B cell (primary cell): ENCODE data around the gene BRIP1. TPM values are rescaled to one million over a fixed set of nuclear protein-coding genes. Genes with fewer than 3 reads are reported as not detected.

Experiments
- ATAC-seq: fragments of 200-7000 bp; cut with Tn5 transposase; one replicate; pipeline ENCODE4 v1.10.0; 2021; ENCODE audit warnings: low read depth, mild to moderate bottlenecking, moderate number of reproducible peaks, moderate library complexity
- CTCF ChIA-PET: fragments of 350-600 bp; sonication (Branson Sonifier 250); formaldehyde crosslinking; loops from one replicate; lab custom pipeline; 2021; ENCODE audit warnings: antibody characterized with exemption, inconsistent platforms; lab: Charles Lee
- POLR2A ChIA-PET: fragments of 350-600 bp; sonication (Branson Sonifier 250); formaldehyde crosslinking; loops from one replicate; lab custom pipeline; 2021; ENCODE audit warnings: antibody characterized with exemption; lab: Charles Lee
- DNase-seq: peaks from one replicate; pipeline ENCODE4 v3.0.0; 2013
- H2AFZ ChIP-seq: 2 replicates; pipeline ENCODE4 v1.6.1; 2012; ENCODE audit warnings: mild to moderate bottlenecking, low read depth, low read length; ENCODE audit not compliant: insufficient read depth, poor library complexity, severe bottlenecking
- H3K27ac ChIP-seq, 2 donors: 1 replicate in 1 of 2; 2 replicates in 1 of 2; pipeline ENCODE4 v1.5.1; 2012 to 2013; ENCODE audit warnings: low read length in 2 of 2, mild to moderate bottlenecking in 2 of 2, moderate library complexity in 1 of 2
- H3K27me3 ChIP-seq, 4 experiments: fragments of 200-600 bp in 1 of 4; sonication (generic) in 1 of 4; replicated peaks in 1 of 4; 1 replicate in 2 of 4; 2 replicates in 2 of 4; pipeline versions ENCODE4 v1.6.1 to v1.7.0; 2013 to 2016; ENCODE audit warnings: low read length in 3 of 4, mild to moderate bottlenecking in 2 of 4, mixed read lengths in 1 of 4, moderate library complexity in 1 of 4; ENCODE audit not compliant: insufficient read depth in 4 of 4, control insufficient read depth in 3 of 4; ENCODE audit errors: control extremely low read depth in 1 of 4
- H3K36me3 ChIP-seq, 2 experiments: replicated peaks in 1 of 2; 1 replicate in 1 of 2; 2 replicates in 1 of 2; pipeline versions ENCODE4 v1.6.1 to v1.7.1; 2013; ENCODE audit warnings: low read length in 1 of 2; ENCODE audit not compliant: insufficient read depth in 2 of 2, control insufficient read depth in 1 of 2; ENCODE audit errors: control extremely low read depth in 1 of 2, extremely low read depth in 1 of 2
- H3K4me1 ChIP-seq, 2 donors: fragments of 200-600 bp in 1 of 2; sonication (generic) in 1 of 2; 1 replicate in 1 of 2; 2 replicates in 1 of 2; pipeline versions ENCODE4 v1.5.1 to v1.6.1; 2013 to 2017; ENCODE audit warnings: low read length in 2 of 2; ENCODE audit not compliant: control insufficient read depth in 2 of 2, insufficient read depth in 2 of 2
- H3K4me2 ChIP-seq: replicated peaks from 2 replicates; pipeline ENCODE3; 2012; ENCODE audit warnings: mild to moderate bottlenecking, low read depth, low read length; ENCODE audit not compliant: poor library complexity, severe bottlenecking
- H3K4me3 ChIP-seq, 5 experiments: fragments of 200-600 bp in 1 of 5; sonication (generic) in 1 of 5; 1 replicate in 3 of 5; 2 replicates in 2 of 5; pipeline versions ENCODE4 v1.5.1 to v1.7.0; 2011 to 2016; ENCODE audit warnings: low read length in 4 of 5, mild to moderate bottlenecking in 4 of 5, low read depth in 2 of 5, control low read depth in 1 of 5, moderate library complexity in 1 of 5; ENCODE audit not compliant: insufficient read depth in 1 of 5; ENCODE audit errors: control extremely low read depth in 1 of 5, extremely low read depth in 1 of 5
- H3K79me2 ChIP-seq: fragments of 200-600 bp; sonication (generic); one replicate; pipeline ENCODE4 v1.6.0; 2016; ENCODE audit warnings: low read length; ENCODE audit not compliant: control insufficient read depth, insufficient read depth
- H3K9ac ChIP-seq: fragments of 200-600 bp; sonication (generic); 2 replicates; pipeline ENCODE4 v1.6.1; 2017; ENCODE audit warnings: mild to moderate bottlenecking, low read length, moderate library complexity
- H3K9me3 ChIP-seq, 3 donors: one replicate each; pipeline versions ENCODE4 v1.6.1 to v1.7.1; 2013; ENCODE audit warnings: low read length in 2 of 3; ENCODE audit not compliant: control insufficient read depth in 2 of 3, insufficient read depth in 1 of 3; ENCODE audit errors: control extremely low read depth in 1 of 3
- H4K20me1 ChIP-seq: 2 replicates; pipeline ENCODE4 v1.6.0; 2012; ENCODE audit warnings: mild to moderate bottlenecking, low read length; ENCODE audit not compliant: insufficient read depth, control insufficient read depth, poor library complexity, severe bottlenecking
- H3K27ac Mint-ChIP-seq: one replicate; pipeline ENCODE4 v1.8.0; 2021; ENCODE audit warnings: mixed read lengths
- H3K27me3 Mint-ChIP-seq: one replicate; pipeline ENCODE4 v1.8.0; 2021; ENCODE audit warnings: mixed read lengths
- H3K4me1 Mint-ChIP-seq: one replicate; pipeline ENCODE4 v1.8.0; 2021; ENCODE audit warnings: mixed read lengths
- H3K4me3 Mint-ChIP-seq: one replicate; pipeline ENCODE4 v1.8.0; 2021; ENCODE audit warnings: mixed read lengths
- H3K9me3 Mint-ChIP-seq: one replicate; pipeline ENCODE4 v1.8.0; 2022; ENCODE audit warnings: mixed read lengths; ENCODE audit not compliant: insufficient read depth
- EZH2 ChIP-seq: IDR thresholded peaks from 2 replicates; pipeline ENCODE4 v1.6.1; 2012; ENCODE audit warnings: borderline replicate concordance, low read depth, mild to moderate bottlenecking, moderate library complexity, low read length; ENCODE audit not compliant: insufficient read depth, poor library complexity, severe bottlenecking
- WGBS: methylation state at CpG from one replicate; pipeline ENCODE4 v1.1.5; 2013; ENCODE audit warnings: missing lambda C conversion rate; ENCODE audit not compliant: insufficient coverage; 5-methylcytosine and 5-hydroxymethylcytosine counted together
- intact Hi-C: fragments of 100-400 bp; cut with micrococcal nuclease; formaldehyde crosslinking; loops from one replicate; pipeline ENCODE4 v1.10.0; 2022
- polyA plus RNA-seq: library from polyadenylated mRNA; depleted of rRNA; stranded (reverse); fragments of >200 nt; gene quantifications from 2 replicates; pipeline ENCODE4 v1.2.3, GENCODE V29; 2012
- total RNA-seq, 2 donors: library from RNA; stranded (reverse); fragments of 120-200 nt in 1 of 2; gene quantifications; 1 replicate in 1 of 2; 2 replicates in 1 of 2; pipeline versions ENCODE4 v1.2.3 to v1.2.4, GENCODE V29; 2013 to 2022
- TF ChIP-seq, protein P1 (sequence below): fragments of 200-600 bp; IDR thresholded peaks from one replicate; pipeline ENCODE4 v1.8.0; 2022; ENCODE audit warnings: antibody characterized with exemption, mild to moderate bottlenecking

Gene BRIP1
- total and polyA plus RNA-seq, 2 donors (not counting 1 experiment from before 2014, with no cell fraction given): 0.89 to 2.4 TPM

DNA sequence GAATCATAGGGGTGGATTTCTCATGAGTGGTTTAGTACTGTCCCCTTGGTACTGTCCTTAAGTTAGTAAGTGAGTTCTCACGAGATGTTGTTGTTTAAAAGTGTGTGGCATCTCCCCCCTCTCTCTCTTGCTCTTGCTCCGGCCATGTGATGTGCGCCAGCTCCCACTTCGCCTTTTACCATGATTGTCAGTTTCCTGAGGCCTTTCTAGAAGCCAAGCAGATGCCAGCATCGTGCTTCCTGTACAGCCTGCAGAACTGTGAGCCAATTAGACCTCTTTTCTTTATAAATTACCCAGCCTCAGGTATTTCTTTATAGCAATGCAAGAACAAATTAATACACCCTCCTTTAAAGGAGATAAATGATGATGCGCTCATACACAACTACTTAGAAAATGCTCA lies 222.2 kb downstream of the BRIP1 start:
- Histone ChIP-seq H3K9me3 (no peaks in the 10 kb centered on the region), H4K20me1 (no peaks in the 10 kb centered on the region), H2AFZ (no peak overlapping the region), H3K4me2 (no peak overlapping the region), H3K4me3 (no peak overlapping the region), H3K9ac (no peak overlapping the region), H3K36me3 (no peaks in the 10 kb centered on the region), H3K79me2 (no peaks in the 10 kb centered on the region), H3K27ac (no peak overlapping the region), H3K4me1 (peaks cover 0 to 2% of the 10 kb centered on the region in 2 donors), H3K27me3 (no peaks in the 10 kb centered on the region)
- no peak for TF ChIP-seq EZH2
- TF ChIP-seq, protein P1, sequence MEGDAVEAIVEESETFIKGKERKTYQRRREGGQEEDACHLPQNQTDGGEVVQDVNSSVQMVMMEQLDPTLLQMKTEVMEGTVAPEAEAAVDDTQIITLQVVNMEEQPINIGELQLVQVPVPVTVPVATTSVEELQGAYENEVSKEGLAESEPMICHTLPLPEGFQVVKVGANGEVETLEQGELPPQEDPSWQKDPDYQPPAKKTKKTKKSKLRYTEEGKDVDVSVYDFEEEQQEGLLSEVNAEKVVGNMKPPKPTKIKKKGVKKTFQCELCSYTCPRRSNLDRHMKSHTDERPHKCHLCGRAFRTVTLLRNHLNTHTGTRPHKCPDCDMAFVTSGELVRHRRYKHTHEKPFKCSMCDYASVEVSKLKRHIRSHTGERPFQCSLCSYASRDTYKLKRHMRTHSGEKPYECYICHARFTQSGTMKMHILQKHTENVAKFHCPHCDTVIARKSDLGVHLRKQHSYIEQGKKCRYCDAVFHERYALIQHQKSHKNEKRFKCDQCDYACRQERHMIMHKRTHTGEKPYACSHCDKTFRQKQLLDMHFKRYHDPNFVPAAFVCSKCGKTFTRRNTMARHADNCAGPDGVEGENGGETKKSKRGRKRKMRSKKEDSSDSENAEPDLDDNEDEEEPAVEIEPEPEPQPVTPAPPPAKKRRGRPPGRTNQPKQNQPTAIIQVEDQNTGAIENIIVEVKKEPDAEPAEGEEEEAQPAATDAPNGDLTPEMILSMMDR: no peak
- DNase-seq: no peak
- Mint-ChIP-seq H3K9me3 (no peaks in the 10 kb centered on the region), H3K27ac (no peak overlapping the region), H3K27me3 (peaks cover 5% of the 10 kb centered on the region), H3K4me3 (no peak overlapping the region), H3K4me1 (peaks cover 3% of the 10 kb centered on the region)
- POLR2A ChIA-PET: no interaction called here
- no peak for ATAC-seq
- intact Hi-C loops: no loop called here
- CTCF ChIA-PET: interaction anchor here (1.1 kb wide), 1 partner anchor 196 kb away, joined by 5 read pairs; no protein-coding TSS in a partner anchor
- WGBS: 96% methylated on average over 4 of the region's 6 CpGs

DNA sequence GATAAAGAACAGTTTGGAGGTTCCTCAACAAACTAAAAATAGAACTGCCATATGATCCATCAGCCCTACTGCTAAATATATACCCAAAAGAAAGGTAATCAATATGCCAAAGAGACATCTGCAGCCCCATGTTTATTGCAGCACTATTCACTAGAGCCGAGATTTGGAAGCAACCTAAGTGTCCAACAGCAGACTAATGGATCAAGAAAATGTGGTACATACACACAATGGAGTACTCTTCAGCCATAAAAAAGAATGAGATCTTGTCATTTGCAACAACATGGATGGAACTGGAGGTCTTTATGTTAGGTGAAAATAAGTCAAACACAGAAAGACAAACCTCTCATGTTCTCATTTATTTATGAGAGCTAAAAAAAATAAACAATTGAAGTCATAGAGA lies 223.5 kb downstream of the BRIP1 start:
- H3K9me3 Mint-ChIP-seq: peaks cover 3% of the 10 kb centered on the region
- Histone ChIP-seq H2AFZ (no peak overlapping the region), H3K9ac (no peak overlapping the region), H3K4me2 (no peak overlapping the region), H3K4me3 (no peak overlapping the region), H3K4me1 (peaks cover 0 to 3% of the 10 kb centered on the region in 2 donors), H3K36me3 (no peaks in the 10 kb centered on the region), H4K20me1 (no peaks in the 10 kb centered on the region), H3K79me2 (no peaks in the 10 kb centered on the region), H3K9me3 (peaks cover 0 to 3% (median 0%) of the 10 kb centered on the region in 3 donors), H3K27ac (no peak overlapping the region), H3K27me3 (no peaks in the 10 kb centered on the region)
- DNase-seq: no peak
- intact Hi-C loops: loop anchor here (5.0 kb wide), 2 partner anchors 228 to 467 kb away; no protein-coding TSS in a partner anchor
- no CpG with 5 or more reads among the region's 1 CpG for WGBS
- H3K4me3 Mint-ChIP-seq: no peak overlapping the region
- ChIA-PET CTCF (interaction anchor here (1.2 kb wide), 1 partner anchor 197 kb away, joined by 6 read pairs; no protein-coding TSS in a partner anchor), POLR2A (no interaction called here)
- H3K4me1 Mint-ChIP-seq: peaks cover 6% of the 10 kb centered on the region
- H3K27me3 Mint-ChIP-seq: peaks cover 14% of the 10 kb centered on the region
- H3K27ac Mint-ChIP-seq: no peak overlapping the region
- TF ChIP-seq EZH2: no peak
- TF ChIP-seq, protein P1: no peak
- ATAC-seq: no peak
